GM21717 (cell line): ENCODE results near the gene AKT3.

Experiments
- ATAC-seq: cut with Tn5 transposase; IDR thresholded peaks from one replicate; pipeline ENCODE4 v1.9.1; 2021; ENCODE audit warnings: mild to moderate bottlenecking, moderate library complexity; ENCODE audit not compliant: unreplicated experiment

Gene AKT3

DNA sequence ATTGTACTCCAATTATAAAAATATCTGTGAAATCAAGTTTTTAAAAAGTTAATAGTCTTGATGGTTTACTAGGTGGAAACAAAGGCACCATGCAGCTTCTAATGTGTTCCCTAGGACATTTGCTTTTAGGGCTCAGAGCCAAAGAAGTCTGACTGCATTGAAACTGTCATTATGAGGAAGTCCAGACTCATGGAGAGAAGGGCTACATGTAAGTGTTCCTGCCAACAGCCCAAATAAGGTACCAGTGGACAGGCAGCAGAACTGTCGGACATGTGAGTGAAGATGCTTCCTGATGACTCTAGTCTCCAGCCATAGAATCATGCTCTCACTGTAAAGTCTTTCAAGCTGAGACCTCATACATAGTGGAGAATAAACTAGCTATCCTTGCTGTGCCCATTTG is 287.6 kb downstream of the AKT3 start:
- ATAC-seq: no peak

DNA sequence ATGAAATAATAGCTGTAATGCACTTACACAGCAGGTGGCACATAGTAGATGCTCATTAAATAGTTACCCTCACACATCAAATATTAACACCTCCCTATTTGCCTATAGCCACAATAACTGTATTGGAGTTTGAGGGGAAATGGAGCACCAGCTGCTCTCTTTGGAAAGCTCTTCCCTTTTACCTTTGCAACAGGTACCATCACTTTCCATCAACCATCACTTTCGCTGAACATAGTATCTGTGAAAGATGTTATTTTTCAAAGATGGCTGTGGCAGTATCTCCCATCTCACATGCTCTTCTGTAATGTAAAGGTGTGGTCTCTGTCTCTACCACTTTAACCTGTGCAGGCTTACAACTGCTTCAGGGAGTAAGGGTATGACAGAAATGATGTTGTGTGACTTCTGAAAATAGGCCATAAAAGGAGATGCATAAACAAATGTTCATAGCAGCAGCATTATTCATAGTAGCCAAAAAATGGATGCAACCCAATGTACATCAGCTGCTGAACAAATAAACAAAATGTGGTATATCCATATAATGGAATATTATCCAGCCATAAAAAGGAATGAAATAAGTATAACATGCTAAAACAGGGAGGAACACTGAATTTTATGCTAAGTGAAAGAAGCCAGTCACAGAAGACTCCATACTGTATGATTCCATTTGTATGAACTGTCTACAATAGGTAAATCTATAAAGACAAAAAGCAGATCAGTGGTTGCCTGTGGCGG is 288.3 kb downstream of the AKT3 start:
- ATAC-seq: no peak

DNA sequence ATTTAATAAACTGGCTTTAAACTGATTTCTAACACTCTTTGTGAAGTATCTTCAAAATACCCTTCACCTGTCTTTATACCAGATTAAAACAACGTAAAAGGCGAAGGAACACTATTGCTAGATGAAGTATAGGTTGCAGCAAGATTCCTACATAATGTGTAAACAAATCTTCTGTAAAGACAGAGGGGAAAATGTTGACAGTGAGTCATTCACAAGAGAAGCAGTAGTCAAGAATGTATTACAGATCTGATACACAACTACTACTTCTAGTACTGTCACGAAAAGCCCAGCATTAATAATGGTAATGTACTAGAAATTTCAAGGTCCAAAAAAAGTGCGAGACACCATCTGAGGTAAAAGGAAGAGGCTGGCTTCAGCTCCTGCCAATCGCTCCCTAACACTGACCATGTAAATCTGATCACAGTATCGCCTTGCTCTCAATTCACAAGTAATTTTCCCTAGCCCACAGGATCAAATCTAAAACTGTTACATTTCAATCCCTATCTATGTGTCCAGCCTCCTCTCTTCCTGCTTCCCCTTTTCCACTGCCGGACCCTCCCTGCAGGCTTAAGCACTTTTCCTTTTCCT is 290.4 kb downstream of the AKT3 start:
- ATAC-seq: no peak

DNA sequence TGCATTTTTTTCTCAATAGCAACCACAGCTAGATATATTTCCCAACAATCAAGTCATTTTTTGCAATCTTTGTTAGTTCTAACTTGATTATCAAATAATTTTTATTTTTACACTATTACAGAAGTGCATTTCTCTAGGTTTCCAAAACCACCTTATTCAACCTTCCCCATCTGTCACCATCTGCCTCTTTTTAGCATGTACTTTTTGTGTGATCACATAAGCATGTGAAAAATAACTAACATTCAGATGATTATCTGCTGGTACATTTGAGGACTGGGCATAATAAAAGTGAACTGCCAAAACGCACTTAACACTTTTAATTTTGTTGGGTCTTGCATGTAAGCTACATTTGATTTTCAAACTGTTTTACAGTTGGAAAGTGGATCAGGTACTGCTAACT is 291.5 kb downstream of the AKT3 start:
- ATAC-seq: no peak

DNA sequence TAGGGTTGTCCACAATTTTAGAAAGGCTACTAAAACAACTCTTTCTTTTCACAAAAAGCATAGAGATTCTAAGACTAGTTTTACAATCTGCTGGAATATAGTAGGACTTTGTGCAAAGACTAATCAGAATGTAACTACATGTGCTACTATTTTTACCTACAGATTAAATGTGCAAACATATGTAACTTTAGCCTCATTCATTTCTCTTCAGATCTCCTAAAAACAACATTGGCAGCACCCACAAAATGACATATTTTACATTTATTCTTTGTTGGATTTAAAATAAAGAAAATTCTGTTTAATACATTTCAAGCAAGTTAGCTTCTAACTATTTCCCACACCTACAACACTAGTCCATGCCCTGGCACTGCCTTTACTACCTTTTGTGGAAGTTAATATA is 292.2 kb downstream of the AKT3 start:
- no peak for ATAC-seq

DNA sequence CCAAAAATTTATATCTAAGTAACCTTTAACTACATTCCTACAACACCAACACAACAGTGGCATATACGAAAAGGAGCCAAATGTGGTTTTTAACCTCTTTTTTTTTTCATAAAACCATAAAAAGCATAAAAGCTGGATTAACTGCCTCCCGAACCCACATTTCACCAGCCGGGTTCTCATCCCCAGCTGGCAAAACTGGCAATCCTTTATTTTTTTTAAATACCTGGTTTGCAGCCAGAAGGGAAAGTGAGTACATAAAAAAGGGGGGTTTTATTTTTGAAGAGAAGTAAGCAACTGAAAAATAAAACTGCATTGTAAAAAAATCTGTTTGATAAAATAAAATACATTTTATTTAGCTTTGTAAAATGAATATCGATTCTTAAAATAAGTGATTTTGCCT is 295.4 kb downstream of the AKT3 start:
- ATAC-seq: no peak

DNA sequence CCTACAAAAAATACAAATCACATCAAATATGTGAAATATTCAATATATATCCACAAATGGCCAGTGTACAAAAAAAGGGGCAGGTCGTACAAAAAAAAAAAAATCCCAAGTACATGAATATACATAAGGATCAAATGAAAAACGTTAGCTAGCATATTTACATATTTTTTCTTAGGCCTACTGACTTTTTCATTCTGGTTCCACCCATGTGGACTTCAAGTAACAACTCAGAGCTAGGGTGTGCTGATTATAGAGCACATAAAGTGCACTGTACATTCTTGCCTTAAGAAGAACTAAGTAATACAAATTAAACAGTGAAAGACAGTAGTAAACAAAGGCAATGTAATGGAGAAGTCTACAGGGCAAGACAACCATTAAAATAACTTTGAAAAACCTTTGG is 297.0 kb downstream of the AKT3 start:
- no peak for ATAC-seq

DNA sequence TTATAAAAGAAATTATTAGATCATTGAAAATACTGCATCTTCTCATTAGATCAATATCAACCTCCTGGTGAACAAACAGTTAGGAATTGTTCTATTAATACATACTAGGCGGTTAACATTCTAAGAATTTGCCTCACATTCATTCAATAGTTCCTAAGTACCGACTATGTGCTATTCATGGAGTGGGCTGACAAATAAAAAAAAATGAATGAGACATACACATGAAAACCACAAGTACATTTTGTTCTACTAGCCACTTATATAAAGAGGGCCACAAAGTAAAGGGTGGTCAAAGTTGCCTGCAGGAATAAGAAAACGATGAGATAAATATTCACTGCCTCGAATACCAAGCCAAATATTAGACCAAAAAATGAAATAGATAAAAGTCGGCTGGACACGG is 299.8 kb downstream of the AKT3 start:
- ATAC-seq: no peak

DNA sequence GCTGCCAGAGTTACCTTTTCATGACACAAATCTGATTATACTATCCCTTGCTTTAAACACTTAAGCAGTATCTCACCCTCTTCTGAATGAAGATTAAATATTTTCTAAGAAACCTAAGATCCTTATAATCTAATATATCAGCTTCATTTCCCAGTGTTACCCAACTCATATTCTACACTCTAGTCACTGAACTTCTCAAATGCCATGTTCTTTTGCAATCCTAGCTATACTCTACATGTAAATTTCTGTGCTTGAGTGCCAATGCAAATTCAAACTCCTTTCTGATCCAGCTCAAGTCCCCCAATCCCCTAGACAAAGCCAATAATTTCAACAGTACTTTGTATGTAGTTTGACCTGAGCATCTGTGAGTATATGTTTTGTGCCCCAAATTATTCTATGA is 300.3 kb downstream of the AKT3 start:
- no peak for ATAC-seq

DNA sequence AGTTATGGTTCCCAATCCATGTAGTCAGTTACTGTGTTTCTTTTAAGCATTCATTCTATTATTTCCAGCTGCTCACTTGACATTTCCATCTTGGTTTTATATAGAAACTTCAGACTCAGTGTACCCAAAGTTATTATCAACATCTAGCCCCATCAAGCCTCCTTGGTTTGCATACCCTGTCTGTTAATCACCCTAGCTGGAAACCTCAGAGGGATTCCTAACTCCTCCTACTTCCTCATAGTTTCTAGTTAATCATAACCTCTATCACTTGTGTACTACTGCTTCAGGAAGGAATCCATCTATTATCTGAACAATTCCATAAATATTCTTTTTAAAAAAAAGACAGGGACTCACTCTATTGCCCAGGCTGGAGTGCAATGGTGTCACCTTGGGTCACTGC is 300.9 kb downstream of the AKT3 start:
- ATAC-seq: no peak

DNA sequence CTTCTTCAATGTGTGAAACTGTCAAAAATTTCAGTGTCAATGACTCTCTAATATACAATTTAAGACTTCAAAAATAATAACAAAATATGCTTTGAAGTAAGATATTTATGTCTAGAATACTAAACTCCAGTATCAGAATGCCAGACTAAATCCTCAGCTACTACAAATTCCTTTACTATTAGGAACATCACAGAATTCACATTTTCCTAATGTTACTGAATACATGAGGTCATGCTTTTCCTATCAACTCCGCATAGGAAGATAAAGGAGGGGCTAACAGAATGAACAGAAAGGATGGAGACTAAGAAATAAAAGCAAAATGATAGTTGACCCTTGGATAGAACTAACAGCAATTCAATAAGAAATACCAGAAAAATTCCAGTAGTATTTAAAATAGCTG is 301.5 kb downstream of the AKT3 start:
- ATAC-seq: no peak

DNA sequence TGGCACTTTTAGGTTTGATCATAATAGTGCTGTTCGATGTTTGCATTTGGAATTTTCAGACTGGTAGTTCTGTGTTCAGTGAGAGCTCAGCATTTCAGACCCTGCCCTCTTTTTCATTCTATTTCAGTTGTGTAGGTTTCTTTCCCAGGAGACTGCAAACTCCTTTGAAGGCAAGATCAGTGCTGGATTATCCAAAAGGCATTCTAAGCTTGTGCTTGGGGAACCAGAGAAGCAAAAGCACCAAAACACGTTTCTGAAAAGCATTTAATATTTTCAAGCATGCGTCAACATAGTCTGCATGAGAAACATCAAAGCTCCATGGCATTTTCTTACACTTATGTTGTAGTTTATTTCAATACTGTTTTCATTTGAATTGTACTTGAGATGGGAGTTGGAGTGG is 302.2 kb downstream of the AKT3 start:
- ATAC-seq: no peak

DNA sequence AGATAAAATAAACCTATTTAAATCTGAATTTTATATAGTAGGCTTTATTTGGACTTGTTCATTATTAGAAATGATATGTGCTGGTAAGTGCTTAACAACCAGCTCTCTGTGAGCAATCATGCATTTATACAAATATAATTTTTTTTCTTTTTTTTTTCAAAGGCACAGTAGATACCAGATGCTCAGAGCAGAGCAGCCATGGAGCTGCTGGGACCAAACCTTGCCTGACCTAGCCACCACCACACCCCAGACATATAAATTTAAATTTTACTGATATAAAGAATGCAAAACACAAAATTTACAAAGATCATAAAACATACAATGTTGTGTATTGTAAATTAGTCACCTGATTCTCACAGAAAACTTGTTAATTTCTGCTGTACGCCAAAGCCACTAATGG is 303.6 kb downstream of the AKT3 start:
- no peak for ATAC-seq

DNA sequence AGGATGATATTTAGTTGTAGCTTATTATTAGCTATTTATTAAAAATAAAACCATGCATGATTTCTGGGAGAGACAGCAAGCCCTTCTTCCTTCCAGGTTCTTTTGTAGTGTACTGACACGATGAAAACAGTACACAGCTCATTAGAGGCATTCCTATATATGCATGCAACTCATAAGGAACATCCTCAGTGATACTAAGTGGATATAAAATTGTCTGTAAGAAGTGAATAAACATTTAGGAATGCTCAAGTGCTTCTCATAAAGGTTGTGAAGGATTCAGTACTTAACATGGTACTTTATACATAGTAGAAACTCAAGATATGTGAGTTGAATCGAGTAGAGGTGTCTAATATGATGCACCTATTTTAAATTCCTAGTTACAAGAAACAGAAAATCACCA is 306.5 kb downstream of the AKT3 start:
- ATAC-seq: no peak

DNA sequence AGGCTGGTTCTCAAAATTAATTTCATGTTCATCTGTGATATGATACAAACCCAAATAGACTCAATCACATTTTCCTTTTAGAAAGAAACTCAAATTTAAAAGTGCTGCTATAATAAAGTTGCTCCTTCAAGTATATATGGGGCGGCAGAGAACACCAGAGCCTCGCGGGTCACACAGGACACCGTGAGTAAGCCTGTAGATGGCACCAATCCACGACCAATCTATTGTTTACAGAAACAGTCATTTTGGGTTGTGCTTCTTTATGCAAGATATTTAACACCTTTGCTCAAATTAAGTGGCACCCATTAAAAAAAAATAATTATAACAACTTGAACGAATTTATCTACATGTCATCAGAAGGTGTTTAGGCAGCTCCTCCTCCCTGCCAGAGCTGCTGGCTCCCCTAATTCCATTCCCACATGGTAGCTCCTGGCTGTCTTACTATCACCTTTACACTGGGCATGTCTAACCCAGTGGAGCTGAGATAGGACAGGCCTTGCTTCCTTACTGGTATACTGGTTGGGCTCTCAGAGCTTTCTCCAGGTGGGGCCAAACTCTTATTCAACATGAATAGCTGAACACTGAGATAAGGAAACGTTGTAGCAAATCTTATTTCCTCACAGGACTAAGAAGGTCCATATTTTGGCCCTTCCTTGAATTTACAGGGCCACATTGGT is 307.2 kb downstream of the AKT3 start:
- ATAC-seq: no peak

DNA sequence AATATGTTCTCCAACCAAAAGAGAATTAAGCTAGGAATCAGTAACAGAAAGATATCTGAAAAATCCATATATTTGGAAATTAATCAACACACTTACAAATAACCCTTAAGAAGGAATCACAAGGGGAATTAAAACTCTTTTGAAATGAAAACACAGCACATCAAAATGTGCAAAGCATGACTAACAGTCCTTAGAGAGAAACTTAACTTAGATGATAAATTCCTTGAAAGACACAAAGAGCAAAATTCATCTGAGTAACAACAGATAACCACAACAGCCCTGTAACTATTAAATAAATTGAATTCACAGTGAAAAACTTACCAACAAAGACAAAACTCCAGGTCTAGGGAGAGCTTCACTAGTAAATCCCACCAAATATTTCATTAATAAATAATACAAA is 310.4 kb downstream of the AKT3 start:
- ATAC-seq: no peak

DNA sequence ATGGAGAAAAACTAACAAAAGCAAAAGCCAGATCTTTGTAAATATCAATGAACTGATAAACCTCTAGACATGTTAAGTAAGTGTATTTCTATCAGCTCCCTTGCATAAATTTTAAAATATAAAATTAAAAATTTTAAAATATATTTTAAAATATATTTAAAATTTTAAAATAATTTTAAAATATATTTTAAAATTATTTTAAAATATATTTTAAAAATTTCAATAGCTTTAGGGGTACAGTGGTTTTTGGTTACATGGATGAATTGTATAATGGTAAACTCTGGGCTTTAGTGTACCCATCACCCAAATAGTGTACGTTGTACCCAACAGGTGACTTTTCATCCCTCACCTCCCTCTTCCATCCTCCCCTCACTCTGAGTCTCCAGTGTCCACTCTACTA is 315.0 kb downstream of the AKT3 start:
- ATAC-seq: no peak

DNA sequence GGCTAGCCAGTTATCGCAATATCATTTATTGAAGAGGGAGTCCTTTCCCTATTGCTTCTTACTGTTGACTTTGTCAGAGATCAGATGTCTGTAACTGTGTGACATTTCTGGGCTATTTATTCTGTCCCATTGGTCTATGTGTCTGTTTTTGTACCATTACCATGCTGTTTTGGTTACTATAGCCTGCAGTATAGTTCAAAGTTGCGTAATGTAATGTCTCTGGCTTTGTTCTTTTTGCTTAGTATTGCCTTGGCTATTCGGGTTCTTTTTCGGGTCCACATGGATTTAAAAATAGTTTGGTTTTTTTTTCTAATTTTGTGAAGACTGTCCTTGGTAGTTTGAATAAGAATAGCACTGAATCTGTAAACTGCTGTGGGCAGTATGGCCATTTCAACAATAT is 320.5 kb downstream of the AKT3 start:
- ATAC-seq: no peak

DNA sequence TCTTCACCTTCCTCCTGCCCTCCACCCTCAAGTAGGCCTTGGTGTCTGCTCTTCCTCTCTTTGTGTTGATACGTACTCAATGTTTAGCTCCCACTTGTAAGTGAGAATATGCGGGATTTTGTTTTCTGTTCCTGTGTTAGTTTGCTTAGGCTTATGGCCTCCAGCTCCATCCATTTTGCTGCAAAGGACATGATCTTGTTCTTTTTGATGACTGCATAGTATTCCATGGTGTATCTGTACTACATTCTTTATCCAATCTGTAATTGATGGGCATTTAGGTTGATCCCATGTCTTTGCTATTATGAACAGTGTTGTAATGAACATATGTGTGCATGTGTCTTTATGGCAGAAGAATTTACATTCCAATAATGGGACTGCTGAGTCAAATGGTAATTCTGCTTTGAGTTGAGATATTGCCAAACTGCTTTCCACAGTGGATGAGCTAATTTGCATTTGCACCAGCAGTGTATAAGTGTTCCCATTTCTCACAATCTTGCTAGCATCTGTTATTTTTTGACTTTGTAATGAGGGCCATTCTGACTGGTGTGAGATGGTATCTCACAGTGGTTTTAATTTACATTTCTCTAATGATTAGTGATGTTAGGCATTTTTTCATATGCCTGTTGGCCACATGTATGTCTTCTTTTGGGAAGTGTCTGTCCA is 321.5 kb downstream of the AKT3 start:
- ATAC-seq: no peak

DNA sequence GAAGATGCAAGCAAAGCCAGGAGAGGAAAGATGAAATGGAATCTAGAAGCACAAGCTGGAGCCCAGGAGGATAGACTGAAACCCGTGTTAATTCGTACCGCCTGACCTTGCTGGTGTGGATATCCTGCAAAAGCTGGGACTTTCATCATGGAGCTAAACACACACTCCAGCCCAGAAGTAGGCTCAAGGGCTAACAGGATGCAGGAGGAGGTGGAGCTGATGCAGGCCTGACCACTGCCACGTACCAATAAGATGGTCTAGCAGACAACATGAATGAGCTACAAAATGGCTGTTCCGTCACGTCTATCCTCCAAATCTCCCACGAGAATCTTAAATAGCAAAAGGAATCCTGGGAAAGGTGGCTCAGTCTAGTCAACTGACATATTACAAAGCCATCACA is 323.9 kb downstream of the AKT3 start:
- no peak for ATAC-seq

DNA sequence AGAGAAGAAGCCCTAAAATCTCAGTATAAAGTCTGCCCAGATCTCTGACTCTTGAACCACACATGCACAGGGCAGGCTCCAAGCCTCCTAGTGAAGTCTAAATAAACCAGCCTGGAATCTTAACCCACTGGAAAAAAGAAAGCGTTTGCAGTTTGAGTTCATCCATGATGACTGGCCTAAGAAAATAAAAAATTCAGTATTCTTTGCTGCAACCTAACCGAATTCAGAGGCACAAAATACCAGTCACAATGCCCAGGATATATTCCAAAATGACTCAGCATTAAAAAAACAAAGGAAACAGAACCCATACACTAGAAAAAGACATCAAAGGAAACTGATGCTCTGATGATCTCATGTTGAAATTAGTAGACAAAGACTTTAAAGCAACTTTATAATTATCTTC is 325.0 kb downstream of the AKT3 start:
- no peak for ATAC-seq

DNA sequence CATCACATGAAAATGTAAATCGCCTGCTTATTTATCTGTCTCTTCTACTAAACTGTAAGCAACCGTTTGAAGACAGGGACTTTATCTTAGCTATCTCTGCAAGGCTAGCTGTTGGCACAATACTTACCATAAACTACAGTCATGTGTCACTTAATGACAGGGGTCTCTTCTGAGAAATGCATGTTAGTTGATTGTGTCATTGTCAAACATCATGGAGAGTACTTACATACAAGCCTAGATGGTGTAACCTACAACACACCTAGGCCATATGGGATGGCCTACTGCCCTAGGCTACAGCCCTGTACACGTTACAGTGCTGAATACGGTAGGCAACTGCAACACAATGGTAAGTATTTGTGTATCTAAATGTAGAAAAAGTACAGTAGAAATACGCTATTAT is 326.3 kb downstream of the AKT3 start:
- no peak for ATAC-seq
